ENCODE results near the gene TEX48.
A peak's percentile ranks its signal among the peaks of the same experiment; 100 is the strongest.

The TEX48 gene, protein sequence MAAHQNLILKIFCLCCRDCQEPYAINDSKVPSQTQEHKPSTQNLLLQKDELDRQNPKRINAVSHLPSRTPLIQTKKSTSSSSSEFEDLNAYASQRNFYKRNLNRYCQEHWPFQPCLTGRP

DNA sequence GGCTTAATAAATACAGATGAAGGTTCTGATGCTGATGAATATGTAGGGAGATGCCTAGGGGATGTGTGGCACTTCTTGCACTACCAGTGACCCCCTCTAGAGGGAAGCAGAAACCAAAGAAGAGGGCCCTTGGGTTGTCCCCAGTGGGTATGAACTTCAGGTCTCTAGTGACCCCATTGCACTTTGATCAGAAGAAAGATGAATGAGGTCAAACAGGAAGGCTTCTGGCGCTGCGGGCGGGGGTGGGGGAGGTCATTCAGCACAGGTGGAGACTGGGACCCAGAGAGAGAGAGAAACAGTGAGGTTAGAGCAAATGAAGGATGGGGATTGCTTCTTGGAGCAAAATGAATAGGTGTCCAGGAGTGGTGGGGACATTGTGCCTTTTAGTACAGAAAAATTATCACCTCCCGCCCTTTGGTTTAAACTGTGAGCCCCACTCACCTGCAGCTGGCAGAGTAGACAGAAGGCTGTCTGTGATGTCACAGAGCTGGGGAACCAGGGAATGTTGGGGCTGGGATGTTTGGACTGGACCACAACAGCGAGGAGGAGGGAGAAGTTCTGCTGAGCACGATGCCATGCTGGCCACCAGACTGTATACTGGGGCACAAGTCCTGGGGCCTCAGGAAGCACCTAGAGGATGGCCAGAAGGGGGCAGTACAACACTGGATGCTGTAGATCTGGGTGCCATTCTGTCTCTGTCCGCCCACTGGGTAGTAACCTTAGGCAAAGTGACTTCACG lies at the start of gene TEX48:
TSS of gene TEX48 (minus strand) at position 599 of the 739 bp plus-strand sequence. CDS start 10,469 bp downstream, outside the sequence.
- H3K4me3 Mint-ChIP-seq: no peak within 1 kb of the TSS
- H3K27me3 Mint-ChIP-seq (ENCODE audit: low read depth, poor library complexity): peaks cover 5% of the 10 kb centered on the region
- H3K36me3 Mint-ChIP-seq (ENCODE audit: low read depth): no peaks in the 10 kb centered on the region
- H3K27ac Mint-ChIP-seq: no peak within 1 kb of the TSS
- TF ChIP-seq, protein P1, sequence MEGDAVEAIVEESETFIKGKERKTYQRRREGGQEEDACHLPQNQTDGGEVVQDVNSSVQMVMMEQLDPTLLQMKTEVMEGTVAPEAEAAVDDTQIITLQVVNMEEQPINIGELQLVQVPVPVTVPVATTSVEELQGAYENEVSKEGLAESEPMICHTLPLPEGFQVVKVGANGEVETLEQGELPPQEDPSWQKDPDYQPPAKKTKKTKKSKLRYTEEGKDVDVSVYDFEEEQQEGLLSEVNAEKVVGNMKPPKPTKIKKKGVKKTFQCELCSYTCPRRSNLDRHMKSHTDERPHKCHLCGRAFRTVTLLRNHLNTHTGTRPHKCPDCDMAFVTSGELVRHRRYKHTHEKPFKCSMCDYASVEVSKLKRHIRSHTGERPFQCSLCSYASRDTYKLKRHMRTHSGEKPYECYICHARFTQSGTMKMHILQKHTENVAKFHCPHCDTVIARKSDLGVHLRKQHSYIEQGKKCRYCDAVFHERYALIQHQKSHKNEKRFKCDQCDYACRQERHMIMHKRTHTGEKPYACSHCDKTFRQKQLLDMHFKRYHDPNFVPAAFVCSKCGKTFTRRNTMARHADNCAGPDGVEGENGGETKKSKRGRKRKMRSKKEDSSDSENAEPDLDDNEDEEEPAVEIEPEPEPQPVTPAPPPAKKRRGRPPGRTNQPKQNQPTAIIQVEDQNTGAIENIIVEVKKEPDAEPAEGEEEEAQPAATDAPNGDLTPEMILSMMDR (IDR thresholded peaks at IDR 0.05): peak; percentile 63
- H3K4me1 Mint-ChIP-seq: peaks cover 4% of the 10 kb centered on the region
- DNase-seq: peak; percentile 71
- no peaks in the 10 kb centered on the region for H3K9me3 Mint-ChIP-seq

DNA sequence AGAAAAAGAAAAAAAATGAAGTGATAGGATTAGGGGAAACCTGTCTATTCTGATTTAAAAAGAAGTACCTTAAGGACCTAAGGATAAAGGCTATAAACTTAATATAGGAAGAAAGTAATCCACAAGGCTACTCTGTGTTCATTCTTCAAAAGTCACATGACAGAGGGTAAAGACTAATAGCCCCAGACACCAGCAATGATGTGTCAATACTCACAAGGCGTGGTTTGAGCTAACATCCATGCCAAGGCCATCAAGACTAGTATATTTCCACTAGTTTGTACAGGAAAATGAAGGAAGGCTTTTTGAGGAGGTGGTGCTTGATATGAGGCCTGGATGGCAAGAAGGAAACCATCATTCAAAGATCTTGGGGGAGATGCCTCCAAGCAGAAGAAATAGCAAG lies 49.7 kb upstream of the TEX48 start:
- H3K9me3 Mint-ChIP-seq: no peaks in the 10 kb centered on the region

DNA sequence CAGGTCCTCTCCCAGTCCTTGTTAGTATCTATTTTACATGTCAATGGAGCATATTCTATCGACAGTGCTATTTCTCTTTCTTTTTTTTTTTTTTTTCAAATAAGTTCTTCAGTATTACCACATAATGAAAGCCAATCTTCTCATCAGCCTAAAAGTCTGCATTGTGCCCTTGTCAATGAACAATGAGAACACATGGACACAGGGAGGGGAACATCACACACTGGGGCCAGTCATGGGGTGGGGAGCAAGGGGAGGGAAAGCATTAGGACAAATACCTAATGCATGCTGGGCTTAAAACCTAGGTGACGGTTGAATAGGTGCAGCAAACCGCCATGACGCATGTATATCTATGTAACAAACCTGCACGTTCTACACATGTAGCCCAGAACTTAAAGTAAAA lies 47.7 kb upstream of the TEX48 start:
- Mint-ChIP-seq H3K4me1 (no peaks in the 10 kb centered on the region), H3K36me3 (ENCODE audit: low read depth) (no peaks in the 10 kb centered on the region), H3K9me3 (no peaks in the 10 kb centered on the region), H3K27ac (no peak overlapping the region), H3K4me3 (no peak overlapping the region), H3K27me3 (ENCODE audit: low read depth, poor library complexity) (peaks cover 10% of the 10 kb centered on the region)
- TF ChIP-seq, protein P1 (IDR thresholded peaks at IDR 0.05): no peak
- no peak for DNase-seq

More for the DNA sequence above, 49.7 kb upstream of the TEX48 start:
- DNase-seq: no peak
- peaks cover 10% of the 10 kb centered on the region for H3K27me3 Mint-ChIP-seq (ENCODE audit: low read depth, poor library complexity)
- H3K4me1 Mint-ChIP-seq: no peaks in the 10 kb centered on the region
- no peak overlapping the region for H3K4me3 Mint-ChIP-seq
- no peaks in the 10 kb centered on the region for H3K36me3 Mint-ChIP-seq (ENCODE audit: low read depth)
- H3K27ac Mint-ChIP-seq: no peak overlapping the region
- TF ChIP-seq, protein P1 (IDR thresholded peaks at IDR 0.05): no peak

DNA sequence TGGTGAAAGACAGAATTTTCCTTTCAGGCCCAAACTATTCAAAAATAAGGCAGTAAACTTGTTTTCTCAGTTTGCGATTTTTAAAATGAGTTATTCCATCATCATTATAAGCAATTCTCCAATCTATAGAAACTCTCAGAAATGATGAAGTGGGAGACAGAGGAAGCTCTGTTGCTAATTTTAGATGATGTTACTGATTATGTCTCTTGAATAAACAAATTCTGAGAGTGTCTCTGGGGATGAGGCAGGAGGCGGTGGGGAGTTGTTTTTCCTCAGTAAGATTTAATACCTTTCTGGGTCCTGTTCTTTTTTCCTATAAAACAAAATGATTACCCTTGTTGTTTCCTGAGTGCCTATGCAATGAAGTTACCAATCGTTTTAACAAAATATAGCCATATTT lies 43.9 kb upstream of the TEX48 start:
- Mint-ChIP-seq H3K27ac (no peak overlapping the region), H3K4me1 (peaks cover 4% of the 10 kb centered on the region), H3K36me3 (ENCODE audit: low read depth) (no peaks in the 10 kb centered on the region), H3K9me3 (no peaks in the 10 kb centered on the region), H3K4me3 (no peak overlapping the region), H3K27me3 (ENCODE audit: low read depth, poor library complexity) (peaks cover 41% of the 10 kb centered on the region)
- no peak for DNase-seq
- TF ChIP-seq, protein P1 (IDR thresholded peaks at IDR 0.05): no peak

DNA sequence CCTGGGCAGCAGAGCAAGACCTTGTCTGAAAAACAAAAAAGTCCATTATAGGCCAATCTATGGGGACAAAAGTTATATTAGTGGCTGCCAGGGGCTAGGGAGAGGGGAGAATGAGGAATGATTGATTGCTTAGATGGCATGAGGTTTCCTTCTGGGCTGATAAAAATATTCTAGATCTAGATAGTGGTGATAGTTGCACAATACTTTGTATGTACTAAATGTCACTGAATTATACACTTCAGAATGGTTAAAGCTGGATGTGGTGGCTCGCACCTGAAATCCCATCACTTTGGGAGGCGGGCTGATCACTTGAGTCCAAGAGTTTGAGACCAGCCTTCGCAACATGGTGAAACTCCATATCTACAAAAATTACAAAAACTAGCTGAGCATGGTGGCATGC lies 42.8 kb upstream of the TEX48 start:
- TF ChIP-seq, protein P1 (IDR thresholded peaks at IDR 0.05): no peak
- Mint-ChIP-seq H3K36me3 (ENCODE audit: low read depth) (no peaks in the 10 kb centered on the region), H3K27ac (no peak overlapping the region), H3K4me3 (no peak overlapping the region), H3K27me3 (ENCODE audit: low read depth, poor library complexity) (peaks cover 41% of the 10 kb centered on the region), H3K9me3 (no peaks in the 10 kb centered on the region), H3K4me1 (peaks cover 4% of the 10 kb centered on the region)
- DNase-seq: no peak

DNA sequence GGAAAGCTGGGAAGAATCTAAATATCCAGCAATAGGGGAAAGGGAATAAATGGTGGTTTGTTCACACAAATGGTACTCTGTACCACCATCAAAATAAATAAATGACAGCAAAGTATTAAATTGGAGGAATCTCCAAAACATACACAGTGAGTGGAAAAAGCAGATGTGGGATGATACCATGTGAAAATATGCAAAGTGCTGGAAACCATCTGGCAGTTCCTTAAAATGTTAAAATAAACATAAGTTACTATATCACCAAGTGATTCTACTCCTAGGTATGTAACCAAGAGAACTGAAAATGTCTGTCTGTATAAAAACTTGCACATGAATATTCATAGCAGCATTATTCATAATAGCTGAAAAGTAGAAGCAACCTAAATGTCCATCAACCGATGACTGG lies 41.9 kb upstream of the TEX48 start:
- no peak for DNase-seq
- no peaks in the 10 kb centered on the region for H3K36me3 Mint-ChIP-seq (ENCODE audit: low read depth)
- no peaks in the 10 kb centered on the region for H3K9me3 Mint-ChIP-seq
- TF ChIP-seq, protein P1 (IDR thresholded peaks at IDR 0.05): no peak
- no peak overlapping the region for H3K4me3 Mint-ChIP-seq
- peaks cover 41% of the 10 kb centered on the region for H3K27me3 Mint-ChIP-seq (ENCODE audit: low read depth, poor library complexity)
- no peak overlapping the region for H3K27ac Mint-ChIP-seq
- H3K4me1 Mint-ChIP-seq: peaks cover 4% of the 10 kb centered on the region

Data from nephron progenitor cell (in vitro differentiated cells).